ENCODE data around the gene TOGARAM1.

GRCh38 chr14:44961554-44962333, at the start of gene TOGARAM1, which contains the start of gene KLHL28:
- TF ChIP-seq CTCF (IDR thresholded peaks at IDR 0.05) (no peak), POLR2A (IDR thresholded peaks at IDR 0.05) (peak; percentile 45 to 72), EP300 (IDR thresholded peaks at IDR 0.05) (no peak)
